Measurements from ENCODE around the gene SYT4.

SYT4 gene

GRCh38 chr18:43265465-43265864, 11.8 kb downstream of the SYT4 start:
- no peak for TF ChIP-seq CTCF (IDR thresholded peaks at IDR 0.05; ENCODE audit: low read depth, low read length)
- H3K4me3 ChIP-seq (ENCODE audit: low read depth, low read length): no peak overlapping the region

- no peak for TF ChIP-seq CTCF (IDR thresholded peaks at IDR 0.05; ENCODE audit: low read depth, low read length)
- H3K4me3 ChIP-seq (ENCODE audit: low read depth, low read length): no peak overlapping the region
Observed at GRCh38 chr18:43248610-43249249, 28.6 kb downstream of the SYT4 start.

GRCh38 chr18:43247944-43248343, 29.3 kb downstream of the SYT4 start:
- TF ChIP-seq CTCF (IDR thresholded peaks at IDR 0.05; ENCODE audit: low read depth, low read length): no peak
- H3K4me3 ChIP-seq (ENCODE audit: low read depth, low read length): no peak overlapping the region

GRCh38 chr18:43238429-43238828, 38.9 kb downstream of the SYT4 start:
- no peak for TF ChIP-seq CTCF (IDR thresholded peaks at IDR 0.05; ENCODE audit: low read depth, low read length)
- no peak overlapping the region for H3K4me3 ChIP-seq (ENCODE audit: low read depth, low read length)

- H3K4me3 ChIP-seq (ENCODE audit: low read depth, low read length): no peak overlapping the region
- no peak for TF ChIP-seq CTCF (IDR thresholded peaks at IDR 0.05; ENCODE audit: low read depth, low read length)
Observed at GRCh38 chr18:43236921-43237320, 40.4 kb downstream of the SYT4 start.

- no peak for TF ChIP-seq CTCF (IDR thresholded peaks at IDR 0.05; ENCODE audit: low read depth, low read length)
- H3K4me3 ChIP-seq (ENCODE audit: low read depth, low read length): no peak overlapping the region
Observed at GRCh38 chr18:43234889-43235288, 42.4 kb downstream of the SYT4 start.

- no peak overlapping the region for H3K4me3 ChIP-seq (ENCODE audit: low read depth, low read length)
- no peak for TF ChIP-seq CTCF (IDR thresholded peaks at IDR 0.05; ENCODE audit: low read depth, low read length)
Observed at GRCh38 chr18:43222501-43222900, 54.8 kb downstream of the SYT4 start.

Measured in WI38 (cell line).